ENCODE measurements around the gene LDB2. TPM values are rescaled to one million over a fixed set of nuclear protein-coding genes. Genes with fewer than 3 reads are reported as not detected.

Gene LDB2
- total RNA-seq, 2 donors from 2014 or later = 11.4 to 14.5 TPM

GRCh38 chr4:16598597-16599206 lies 299.7 kb downstream of the LDB2 start:
- Histone ChIP-seq H3K27ac (ENCODE audit: low read depth, low read length) (peak overlapping the region; percentile 70), H3K4me1 (ENCODE audit: control insufficient read depth, insufficient read depth, low read length) (no peaks in the 10 kb centered on the region), H3K36me3 (ENCODE audit: control insufficient read depth, insufficient read depth, low read length) (no peaks in the 10 kb centered on the region), H3K4me3 (ENCODE audit: low read length) (no peak overlapping the region), H3K27me3 (ENCODE audit: control insufficient read depth, insufficient read depth, low read length, poor library complexity, severe bottlenecking) (no peaks in the 10 kb centered on the region), H3K9ac (ENCODE audit: extremely low read depth, low read length, poor library complexity, severe bottlenecking) (no peak overlapping the region), H3K9me3 (ENCODE audit: control insufficient read depth, low read length) (no peaks in the 10 kb centered on the region)
- DNase-seq = no peak
- peaks cover 4% of the 10 kb centered on the region for H3K27me3 Mint-ChIP-seq (ENCODE audit: insufficient read depth)
- H3K4me1 Mint-ChIP-seq = peaks cover 9% of the 10 kb centered on the region
- H3K4me3 Mint-ChIP-seq = no peak overlapping the region
- TF ChIP-seq CTCF (conservative IDR thresholded peaks at IDR 0.05) = no peak
- H3K36me3 Mint-ChIP-seq (ENCODE audit: low read depth) = no peaks in the 10 kb centered on the region
- H3K27ac Mint-ChIP-seq = no peak overlapping the region
- no peaks in the 10 kb centered on the region for H3K9me3 Mint-ChIP-seq
- 92 to 95% methylated on average over 4 to 7 of the region's 7 CpGs for WGBS, 2 experiments (ENCODE audit: insufficient coverage in 1 of 2, insufficient read length in 1 of 2)

GRCh38 chr4:16597845-16598596 lies 300.4 kb downstream of the LDB2 start:
- peak overlapping the region; percentile 70 for H3K27ac ChIP-seq (ENCODE audit: low read depth, low read length)
- H3K27ac Mint-ChIP-seq = peak overlapping the region; percentile 65
- 72 to 95% methylated on average over 3 to 6 of the region's 6 CpGs for WGBS, 2 experiments (ENCODE audit: insufficient coverage in 1 of 2, insufficient read length in 1 of 2)
- peaks cover 9% of the 10 kb centered on the region for H3K4me1 Mint-ChIP-seq
- no peaks in the 10 kb centered on the region for H3K9me3 ChIP-seq (ENCODE audit: control insufficient read depth, low read length)
- peaks cover 4% of the 10 kb centered on the region for H3K27me3 Mint-ChIP-seq (ENCODE audit: insufficient read depth)
- no peaks in the 10 kb centered on the region for H3K27me3 ChIP-seq (ENCODE audit: control insufficient read depth, insufficient read depth, low read length, poor library complexity, severe bottlenecking)
- no peak overlapping the region for H3K4me3 Mint-ChIP-seq
- H3K9ac ChIP-seq (ENCODE audit: extremely low read depth, low read length, poor library complexity, severe bottlenecking) = no peak overlapping the region
- no peaks in the 10 kb centered on the region for H3K36me3 ChIP-seq (ENCODE audit: control insufficient read depth, insufficient read depth, low read length)
- H3K4me3 ChIP-seq (ENCODE audit: low read length) = no peak overlapping the region
- H3K4me1 ChIP-seq (ENCODE audit: control insufficient read depth, insufficient read depth, low read length) = no peaks in the 10 kb centered on the region
- TF ChIP-seq CTCF (conservative IDR thresholded peaks at IDR 0.05) = no peak
- H3K9me3 Mint-ChIP-seq = no peaks in the 10 kb centered on the region
- no peak for DNase-seq
- no peaks in the 10 kb centered on the region for H3K36me3 Mint-ChIP-seq (ENCODE audit: low read depth)

GRCh38 chr4:16597443-16597842 lies 301.0 kb downstream of the LDB2 start:
- DNase-seq = no peak
- Mint-ChIP-seq H3K4me1 (peaks cover 9% of the 10 kb centered on the region), H3K27me3 (ENCODE audit: insufficient read depth) (peaks cover 5% of the 10 kb centered on the region), H3K4me3 (no peak overlapping the region), H3K27ac (no peak overlapping the region), H3K9me3 (no peaks in the 10 kb centered on the region), H3K36me3 (ENCODE audit: low read depth) (no peaks in the 10 kb centered on the region)
- Histone ChIP-seq H3K4me1 (ENCODE audit: control insufficient read depth, insufficient read depth, low read length) (no peaks in the 10 kb centered on the region), H3K4me3 (ENCODE audit: low read length) (no peak overlapping the region), H3K9ac (ENCODE audit: extremely low read depth, low read length, poor library complexity, severe bottlenecking) (no peak overlapping the region), H3K27ac (ENCODE audit: low read depth, low read length) (peak overlapping the region; percentile 70), H3K27me3 (ENCODE audit: control insufficient read depth, insufficient read depth, low read length, poor library complexity, severe bottlenecking) (no peaks in the 10 kb centered on the region), H3K9me3 (ENCODE audit: control insufficient read depth, low read length) (no peaks in the 10 kb centered on the region), H3K36me3 (ENCODE audit: control insufficient read depth, insufficient read depth, low read length) (no peaks in the 10 kb centered on the region)
- whole genome bisulfite sequencing, 2 experiments (ENCODE audit: insufficient coverage in 1 of 2, insufficient read length in 1 of 2) = 0% methylated on average over 1 of the region's 2 CpGs; no CpG with 5 or more reads in 1 of the 2 experiments
- no peak for TF ChIP-seq CTCF (conservative IDR thresholded peaks at IDR 0.05)
